Tibial nerve (tissue), 4 donors: ENCODE data around the gene ARL5A. TPM values are rescaled to one million over a fixed set of nuclear protein-coding genes. Genes with fewer than 3 reads are reported as not detected.
A peak's percentile ranks its signal among the peaks of the same experiment; 100 is the strongest.

Source experiments
- DNase-seq, 2 donors: peaks; one replicate each; pipeline ENCODE4 v3.0.0-alpha.2; 2019; ENCODE audit warnings: low spot score in 2 of 2
- H3K27ac ChIP-seq, 4 donors: fragments of 200-600 bp; sonication (generic) in 3 of 4; one replicate each; pipeline ENCODE4 v1.5.1; 2017 to 2019; ENCODE audit warnings: mild to moderate bottlenecking in 1 of 4
- H3K27me3 ChIP-seq, 2 donors: fragments of 200-600 bp; sonication (generic) in 1 of 2; one replicate each; pipeline versions ENCODE4 v1.5.1 to v1.6.0; 2017 to 2019
- H3K36me3 ChIP-seq, 3 donors: fragments of 200-600 bp; sonication (generic); one replicate each; pipeline ENCODE4 v1.5.1; 2018 to 2019
- H3K4me1 ChIP-seq, 4 donors: fragments of 200-600 bp; sonication (generic) in 3 of 4; one replicate each; pipeline ENCODE4 v1.5.1; 2017 to 2019
- H3K4me3 ChIP-seq, 4 donors: fragments of 200-600 bp; sonication (generic) in 3 of 4; one replicate each; pipeline ENCODE4 v1.5.1; 2017 to 2019; ENCODE audit warnings: mild to moderate bottlenecking in 1 of 4, moderate library complexity in 1 of 4
- H3K9me3 ChIP-seq, 4 donors: fragments of 200-600 bp; sonication (generic) in 3 of 4; one replicate each; pipeline ENCODE4 v1.5.1; 2017 to 2019
- CTCF ChIP-seq, 5 experiments: fragments of 200-600 bp in 3 of 5; fragments of 450-650 bp in 2 of 5; sonication (generic) in 3 of 5; IDR thresholded peaks; one replicate each; pipeline ENCODE4 v1.5.1; 2016 to 2019; ENCODE audit warnings: antibody characterized with exemption in 5 of 5, mild to moderate bottlenecking in 3 of 5, moderate library complexity in 2 of 5
- EP300 ChIP-seq, 2 donors: sonication (generic); formaldehyde crosslinking; IDR thresholded peaks; one replicate each; pipeline ENCODE4 v1.6.1; 2017; ENCODE audit warnings: antibody characterized with exemption in 2 of 2, mild to moderate bottlenecking in 1 of 2
- POLR2A ChIP-seq, 2 donors: fragments of 450-650 bp; IDR thresholded peaks; one replicate each; pipeline ENCODE4 v1.6.1; 2017; ENCODE audit warnings: antibody characterized with exemption in 2 of 2, mild to moderate bottlenecking in 2 of 2, moderate library complexity in 2 of 2
- WGBS, 2 donors: methylation state at CpG; one replicate each; pipeline ENCODE4 v1.1.5; 2018; 5-methylcytosine and 5-hydroxymethylcytosine counted together
- total RNA-seq, 4 donors: library from RNA; depleted of rRNA; stranded (reverse); fragments of >200 nt; gene quantifications; one replicate each; pipeline ENCODE4 v1.1.0, GENCODE V29; 2016

ARL5A gene
- total RNA-seq, 4 donors from 2014 or later: 21.6 to 40.2 (median 29.9) TPM

- H3K4me3 ChIP-seq: no peak overlapping the region
- H3K27me3 ChIP-seq: no peaks in the 10 kb centered on the region
- 66 to 72% methylated on average over 5 of the region's 5 CpGs for WGBS, 2 donors
- no peaks in the 10 kb centered on the region for H3K36me3 ChIP-seq
- H3K27ac ChIP-seq: no peak overlapping the region
- H3K4me1 ChIP-seq: peaks cover 0 to 8% (median 0%) of the 10 kb centered on the region in 4 donors
- H3K9me3 ChIP-seq: no peaks in the 10 kb centered on the region
- no peak for TF ChIP-seq EP300 (IDR thresholded peaks at IDR 0.05)
- no peak for TF ChIP-seq CTCF (IDR thresholded peaks at IDR 0.05)
- TF ChIP-seq POLR2A (IDR thresholded peaks at IDR 0.05): no peak
- DNase-seq: no peak
Measured at GRCh38 chr2:151840216-151841046, 12.2 kb upstream of the ARL5A start.

- Histone ChIP-seq H3K4me3 (no peak overlapping the region), H3K27me3 (no peaks in the 10 kb centered on the region), H3K36me3 (no peaks in the 10 kb centered on the region), H3K4me1 (no peaks in the 10 kb centered on the region), H3K9me3 (no peaks in the 10 kb centered on the region), H3K27ac (no peak overlapping the region)
- TF ChIP-seq CTCF (IDR thresholded peaks at IDR 0.05) (no peak), POLR2A (IDR thresholded peaks at IDR 0.05) (no peak), EP300 (IDR thresholded peaks at IDR 0.05) (no peak)
- WGBS, 2 donors: 61 to 64% methylated on average over 3 of the region's 3 CpGs
- no peak for DNase-seq
Measured at GRCh38 chr2:151837926-151838325, 9.7 kb upstream of the ARL5A start.

DNA sequence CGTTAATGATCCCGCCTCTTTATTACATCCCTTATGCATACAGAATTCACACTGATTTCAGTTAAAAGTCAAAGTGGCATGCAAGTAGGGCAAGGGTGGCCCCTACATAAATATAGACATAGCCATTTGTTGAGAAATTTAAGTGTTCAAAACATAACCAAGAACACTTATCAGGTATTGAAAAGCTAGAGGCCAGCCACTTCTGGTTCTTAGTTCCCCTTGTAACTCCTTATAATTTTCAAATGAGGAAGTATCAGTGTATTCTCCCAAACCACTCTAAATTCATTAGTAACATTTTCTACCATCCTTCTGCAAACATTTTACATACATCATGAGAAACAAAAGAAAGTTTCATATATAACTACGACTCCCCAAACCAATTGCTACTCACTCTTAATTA, 5.8 kb upstream of the ARL5A start:
- DNase-seq: no peak
- Histone ChIP-seq H3K4me3 (no peak overlapping the region), H3K27me3 (no peaks in the 10 kb centered on the region), H3K36me3 (no peaks in the 10 kb centered on the region), H3K9me3 (no peaks in the 10 kb centered on the region), H3K4me1 (peaks cover 0 to 3% (median under 1%) of the 10 kb centered on the region in 4 donors), H3K27ac (no peak overlapping the region)
- TF ChIP-seq EP300 (IDR thresholded peaks at IDR 0.05): no peak
- 72 to 84% methylated on average over 3 of the region's 3 CpGs for WGBS, 2 donors

- Histone ChIP-seq H3K36me3 (no peaks in the 10 kb centered on the region), H3K9me3 (no peaks in the 10 kb centered on the region), H3K27me3 (no peaks in the 10 kb centered on the region), H3K27ac (no peak overlapping the region), H3K4me1 (peaks cover 0 to 18% (median 3%) of the 10 kb centered on the region in 4 donors), H3K4me3 (no peak overlapping the region)
- no peak for DNase-seq
- WGBS, 2 donors: 85 to 88% methylated on average over 2 of the region's 2 CpGs
- TF ChIP-seq CTCF (IDR thresholded peaks at IDR 0.05) (no peak), POLR2A (IDR thresholded peaks at IDR 0.05) (no peak), EP300 (IDR thresholded peaks at IDR 0.05) (no peak)
Measured at GRCh38 chr2:151830961-151831360, 2.7 kb upstream of the ARL5A start.

DNA sequence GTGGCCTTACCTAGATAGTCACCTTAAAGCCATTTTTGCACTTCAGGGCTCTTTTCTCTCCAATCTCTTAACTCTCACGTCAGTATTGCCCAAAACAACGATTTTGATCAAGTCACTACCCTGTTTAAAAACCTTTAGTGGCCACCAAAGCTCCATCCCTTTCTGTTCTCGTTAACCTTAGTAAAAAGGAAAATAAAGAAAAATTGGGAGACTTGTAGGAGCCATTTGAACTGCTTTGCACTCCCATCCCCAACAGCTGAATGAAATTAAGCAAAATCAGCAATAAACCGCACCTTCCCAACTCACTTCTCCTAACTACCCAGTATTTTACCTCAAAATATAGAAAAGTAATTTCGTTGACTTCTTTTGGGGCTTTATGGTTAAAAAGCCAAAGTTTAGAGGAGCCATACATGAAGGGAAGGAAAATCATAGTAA, 686 bp upstream of the ARL5A start:
- H3K27me3 ChIP-seq: no peaks in the 10 kb centered on the region
- H3K36me3 ChIP-seq: no peaks in the 10 kb centered on the region
- TF ChIP-seq EP300 (IDR thresholded peaks at IDR 0.05) (no peak), CTCF (IDR thresholded peaks at IDR 0.05) (no peak), POLR2A (IDR thresholded peaks at IDR 0.05) (no peak)
- peak overlapping the region; percentile 21 to 90 (median 73) for H3K4me3 ChIP-seq
- peak overlapping the region; percentile 82 to 90 (median 90) for H3K27ac ChIP-seq
- H3K4me1 ChIP-seq: peaks cover 0 to 35% (median 8%) of the 10 kb centered on the region in 4 donors
- 86% methylated on average over 5 of the region's 5 CpGs for WGBS, 2 donors
- H3K9me3 ChIP-seq: no peaks in the 10 kb centered on the region
- no peak for DNase-seq
